Spleen (tissue), 7 donors: Measurements from ENCODE around the gene GRM8.

Experiments used
- CTCF ChIP-seq, 11 experiments: fragments of 200-600 bp in 7 of 11; fragments of 450-650 bp in 4 of 11; sonication (generic) in 4 of 11; IDR thresholded peaks in 8 of 11; conservative IDR thresholded peaks in 3 of 11; 1 replicate in 7 of 11; 2 replicates in 4 of 11; pipeline versions ENCODE4 v1.4.0 to v1.8.0; 2016 to 2021; ENCODE audit warnings: antibody characterized with exemption in 11 of 11, inconsistent platforms in 4 of 11, mild to moderate bottlenecking in 1 of 11
- POLR2AphosphoS5 ChIP-seq, 3 donors: sonication (generic); formaldehyde crosslinking; IDR thresholded peaks; one replicate each; pipeline ENCODE4 v1.5.1; 2017; ENCODE audit warnings: antibody characterized with exemption in 3 of 3
- donor health status: DM: no; HTN: no; CAD: no; lungs with moderate emphysema.
- donor health status: DM: no; HTN: no; CAD: no.
- donor health status: DM: no; HTN: no; CAD: no.

- no peak for TF ChIP-seq CTCF (IDR thresholded peaks at IDR 0.05 in 8 of 11, conservative IDR thresholded peaks at IDR 0.05 in 3 of 11)
- TF ChIP-seq POLR2AphosphoS5 (IDR thresholded peaks at IDR 0.05) = no peak
These were observed 790.3 kb downstream of the GRM8 start for GRCh38 chr7:126462405-126462804.
